ENCODE measurements around the gene AP3D1. TPM values are rescaled to one million over a fixed set of nuclear protein-coding genes. Genes with fewer than 3 reads are reported as not detected.

The AP3D1 gene
- total RNA-seq, 4 donors from 2014 or later, result 101 to 189 (median 152) TPM

- H3K27ac ChIP-seq, result no peak overlapping the region
- no peaks in the 10 kb centered on the region for H3K9me3 ChIP-seq
- DNase-seq, result no peak
- no peaks in the 10 kb centered on the region for H3K27me3 ChIP-seq
- H3K4me3 ChIP-seq, result no peak overlapping the region
- in situ Hi-C loops (cut with MboI; ENCODE audit: low pct_ligation_motif_present in 1 of 4, low pct_unique_long_range_greater_than_20kb in 1 of 4, low sequenced_read_pairs in 3 of 4), result no loop called here
- WGBS, 2 donors (ENCODE audit: low coverage in 1 of 2), result 90% methylated on average over 22 of the region's 22 CpGs; no CpG with 5 or more reads in 1 of the 2 donors
- TF ChIP-seq POLR2A (IDR thresholded peaks at IDR 0.05) (no peak), POLR2AphosphoS5 (IDR thresholded peaks at IDR 0.05) (no peak), EP300 (IDR thresholded peaks at IDR 0.05; ENCODE audit: low read depth) (no peak), CTCF (IDR thresholded peaks at IDR 0.05) (no peak)
- intact Hi-C loops (cut with DNase I; ENCODE audit: low total_unique reads), result no loop called here
- no peaks in the 10 kb centered on the region for H3K4me1 ChIP-seq
- H3K36me3 ChIP-seq, result peaks cover 0 to 19% (median 4%) of the 10 kb centered on the region in 4 donors
These were observed 47.0 kb upstream of the AP3D1 start for GRCh38 chr19:2198317-2198716.

DNA sequence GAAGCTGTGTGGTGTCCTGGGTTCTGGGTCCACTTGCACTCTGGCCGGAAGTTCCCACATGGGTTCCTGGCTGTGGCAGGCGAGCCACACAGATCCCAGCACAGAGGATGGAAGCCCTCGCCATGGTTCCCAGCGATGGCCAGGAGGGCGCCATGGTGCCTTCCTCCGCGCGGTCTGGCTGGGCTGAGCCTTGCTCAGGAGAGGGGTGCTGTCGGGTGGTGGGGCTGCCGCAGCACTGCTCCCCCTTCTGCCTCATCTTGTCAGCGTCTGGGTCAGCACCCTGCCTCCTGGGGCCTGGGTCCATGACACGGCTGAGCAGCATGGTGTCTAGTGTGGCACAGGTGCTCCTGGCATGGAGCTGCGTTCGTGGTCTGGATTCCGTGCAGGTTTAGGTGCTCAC lies 45.9 kb upstream of the AP3D1 start:
- intact Hi-C loops (cut with DNase I; ENCODE audit: low total_unique reads) (no loop called here), in situ Hi-C loops (cut with MboI; ENCODE audit: low pct_ligation_motif_present in 1 of 4, low pct_unique_long_range_greater_than_20kb in 1 of 4, low sequenced_read_pairs in 3 of 4) (no loop called here)
- Histone ChIP-seq H3K27ac (no peak overlapping the region), H3K4me3 (no peak overlapping the region), H3K36me3 (peaks cover 0 to 19% (median 4%) of the 10 kb centered on the region in 4 donors), H3K27me3 (no peaks in the 10 kb centered on the region), H3K9me3 (no peaks in the 10 kb centered on the region), H3K4me1 (no peaks in the 10 kb centered on the region)
- DNase-seq, result no peak
- WGBS, 2 donors (ENCODE audit: low coverage in 1 of 2), result 93% methylated on average over 15 of the region's 15 CpGs; no CpG with 5 or more reads in 1 of the 2 donors
- no peak for TF ChIP-seq EP300 (IDR thresholded peaks at IDR 0.05; ENCODE audit: low read depth)
- no peak for TF ChIP-seq CTCF (IDR thresholded peaks at IDR 0.05)
- TF ChIP-seq POLR2AphosphoS5 (IDR thresholded peaks at IDR 0.05), result no peak
- no peak for TF ChIP-seq POLR2A (IDR thresholded peaks at IDR 0.05)

- Histone ChIP-seq H3K27me3 (no peaks in the 10 kb centered on the region), H3K27ac (no peak overlapping the region), H3K4me1 (peaks cover 0 to 12% (median 3%) of the 10 kb centered on the region in 4 donors), H3K36me3 (peaks cover 0 to 19% (median 9%) of the 10 kb centered on the region in 4 donors), H3K9me3 (no peaks in the 10 kb centered on the region), H3K4me3 (no peak overlapping the region)
- intact Hi-C loops (cut with DNase I; ENCODE audit: low total_unique reads), result no loop called here
- DNase-seq, result no peak
- in situ Hi-C loops (cut with MboI; ENCODE audit: low pct_ligation_motif_present in 1 of 4, low pct_unique_long_range_greater_than_20kb in 1 of 4, low sequenced_read_pairs in 3 of 4), result no loop called here
- 93 to 95% methylated on average over 3 to 18 of the region's 19 CpGs for WGBS, 2 donors (ENCODE audit: low coverage in 1 of 2)
- TF ChIP-seq EP300 (IDR thresholded peaks at IDR 0.05; ENCODE audit: low read depth), result no peak
- no peak for TF ChIP-seq POLR2A (IDR thresholded peaks at IDR 0.05)
- TF ChIP-seq CTCF (IDR thresholded peaks at IDR 0.05), result no peak
- no peak for TF ChIP-seq POLR2AphosphoS5 (IDR thresholded peaks at IDR 0.05)
These were observed 44.5 kb upstream of the AP3D1 start for GRCh38 chr19:2195914-2196313.

DNA sequence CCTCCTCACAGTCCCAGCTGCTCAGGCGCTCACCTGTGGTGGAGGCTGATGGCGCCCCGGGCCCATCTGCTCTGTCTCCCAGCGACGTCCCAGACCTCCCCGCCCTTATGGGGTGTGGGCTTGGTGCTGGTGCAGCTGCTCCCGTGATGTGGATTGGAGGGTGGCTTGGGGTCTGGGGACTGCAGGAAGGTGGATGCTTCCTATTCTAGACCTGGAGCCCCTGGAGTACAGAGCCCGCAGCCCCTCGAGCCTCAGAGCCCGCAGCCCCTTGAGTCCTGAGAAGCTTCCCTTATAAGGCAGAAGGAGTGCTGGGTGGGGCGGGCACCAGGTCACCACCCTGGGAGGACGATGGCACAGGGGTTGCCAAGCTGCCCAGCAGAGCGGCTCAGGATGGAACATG lies 44.0 kb upstream of the AP3D1 start:
- TF ChIP-seq POLR2AphosphoS5 (IDR thresholded peaks at IDR 0.05) (no peak), CTCF (IDR thresholded peaks at IDR 0.05) (no peak)
- Histone ChIP-seq H3K27me3 (no peaks in the 10 kb centered on the region), H3K27ac (no peak overlapping the region), H3K4me3 (no peak overlapping the region), H3K36me3 (peaks cover 0 to 19% (median 9%) of the 10 kb centered on the region in 4 donors), H3K4me1 (peaks cover 0 to 13% (median 3%) of the 10 kb centered on the region in 4 donors), H3K9me3 (no peaks in the 10 kb centered on the region)
- DNase-seq, result no peak
- in situ Hi-C loops (cut with MboI; ENCODE audit: low pct_ligation_motif_present in 1 of 4, low pct_unique_long_range_greater_than_20kb in 1 of 4, low sequenced_read_pairs in 3 of 4) (no loop called here), intact Hi-C loops (cut with DNase I; ENCODE audit: low total_unique reads) (no loop called here)
- 95 to 100% methylated on average over 1 to 12 of the region's 13 CpGs for WGBS, 2 donors (ENCODE audit: low coverage in 1 of 2)

Data from transverse colon (tissue), 4 donors.